Measurements from ENCODE around the gene SLC27A4.

DNA sequence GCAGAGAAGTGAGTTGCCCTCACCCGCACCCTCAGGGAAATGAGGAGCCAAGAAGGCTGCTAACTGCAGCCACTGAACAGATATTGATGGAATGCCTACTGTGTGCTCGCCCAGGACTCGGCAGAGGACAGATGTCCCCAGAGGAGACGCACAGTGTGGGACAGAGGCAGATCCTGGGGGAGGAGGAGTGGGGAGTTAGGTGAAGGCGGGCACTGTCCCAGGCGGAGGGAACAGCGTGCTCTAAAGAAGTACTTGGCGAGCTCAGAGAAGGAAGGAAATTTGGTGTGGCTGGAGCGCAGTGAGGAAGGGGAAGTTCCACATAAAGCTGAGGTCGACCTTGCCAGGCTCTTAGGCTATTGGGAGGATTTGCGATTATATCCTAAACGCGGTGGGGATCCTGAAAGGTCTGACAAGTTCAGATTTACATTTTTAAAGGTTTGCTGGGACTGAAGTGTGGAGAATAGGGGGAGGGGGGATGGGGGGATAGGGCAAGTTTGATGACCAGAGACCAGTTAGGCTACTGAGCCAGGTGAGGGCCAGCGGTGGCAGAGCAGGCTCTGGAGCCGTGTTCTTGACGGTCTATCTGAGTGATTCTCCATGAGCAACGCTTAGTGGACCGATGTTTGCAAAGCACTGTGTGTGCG is 56.8 kb downstream of the SLC27A4 start:
- TF ChIP-seq CTCF (IDR thresholded peaks at IDR 0.05): no peak
- no peak for TF ChIP-seq POLR2A (IDR thresholded peaks at IDR 0.05)
